Measurements from ENCODE around the gene CCDC32.

Gene CCDC32

DNA sequence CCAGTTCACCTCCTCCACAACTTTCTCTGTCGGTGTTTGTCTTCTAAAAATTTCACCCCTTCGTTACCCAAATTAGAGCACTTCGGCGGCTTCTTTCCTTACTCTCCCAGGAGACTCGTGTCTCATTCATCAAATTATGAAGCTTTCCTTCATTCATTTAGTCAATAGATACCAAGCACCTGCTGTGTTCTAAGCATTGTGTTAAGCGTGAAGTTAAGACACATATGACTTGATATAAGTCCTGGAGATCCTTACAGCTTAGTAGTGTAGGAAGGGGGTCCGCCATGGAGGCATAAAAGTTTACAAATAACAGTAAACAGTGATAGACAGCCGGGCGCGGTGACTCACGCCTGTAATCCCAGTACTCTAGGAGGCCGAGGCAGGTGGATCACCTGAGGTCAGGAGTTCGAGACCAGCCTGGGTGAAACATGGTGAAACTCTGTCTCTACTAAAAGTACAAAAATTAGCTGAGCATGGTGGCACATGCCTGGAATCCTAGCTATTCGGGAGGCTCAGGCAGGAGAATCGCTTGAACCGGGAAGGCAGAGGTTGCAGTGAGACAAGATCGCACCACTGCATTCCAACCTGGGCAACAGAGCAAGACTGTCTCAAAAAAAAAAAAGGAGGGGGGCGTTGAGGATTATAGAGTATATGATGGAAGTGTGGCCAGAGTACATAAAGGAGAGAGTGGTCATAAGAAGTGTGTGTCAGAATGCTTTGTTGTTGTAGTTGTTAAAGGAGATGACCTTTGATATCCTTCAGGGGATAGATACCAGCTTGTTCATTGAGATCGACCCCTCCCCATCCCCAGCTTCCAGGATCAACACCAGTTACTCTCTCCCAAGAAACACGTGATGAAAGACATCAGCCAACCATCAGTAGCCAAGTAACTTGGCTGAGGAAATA lies 744 bp upstream of the CCDC32 start:
- no peak for DNase-seq (ENCODE audit: low read depth)

GRCh38 chr15:40563426-40563825 lies 1.4 kb downstream of the CCDC32 start:
- DNase-seq (ENCODE audit: low read depth), result no peak

DNA sequence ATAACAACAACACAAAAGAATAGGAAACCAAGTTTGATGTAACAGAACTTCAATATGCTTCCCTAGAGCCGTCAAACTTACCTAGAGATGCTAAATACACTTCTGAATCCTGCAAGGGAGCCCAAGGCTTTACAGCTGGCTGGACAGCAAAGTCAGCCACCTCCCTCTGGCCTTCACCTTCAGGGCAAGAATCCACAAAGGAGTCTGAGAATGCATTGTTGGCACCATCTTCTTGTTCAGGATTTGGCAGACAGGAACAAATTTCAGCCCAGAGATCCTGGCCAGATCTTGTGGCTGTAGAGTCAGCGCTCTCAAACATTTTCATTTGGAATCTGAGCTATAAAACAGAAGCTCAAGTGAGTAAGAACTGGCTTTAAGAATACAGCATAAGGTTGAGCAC lies 2.2 kb downstream of the CCDC32 start:
- no peak for DNase-seq (ENCODE audit: low read depth)

- no peak for DNase-seq (ENCODE audit: low read depth)
Observed at GRCh38 chr15:40558952-40559742, 5.7 kb downstream of the CCDC32 start.

DNA sequence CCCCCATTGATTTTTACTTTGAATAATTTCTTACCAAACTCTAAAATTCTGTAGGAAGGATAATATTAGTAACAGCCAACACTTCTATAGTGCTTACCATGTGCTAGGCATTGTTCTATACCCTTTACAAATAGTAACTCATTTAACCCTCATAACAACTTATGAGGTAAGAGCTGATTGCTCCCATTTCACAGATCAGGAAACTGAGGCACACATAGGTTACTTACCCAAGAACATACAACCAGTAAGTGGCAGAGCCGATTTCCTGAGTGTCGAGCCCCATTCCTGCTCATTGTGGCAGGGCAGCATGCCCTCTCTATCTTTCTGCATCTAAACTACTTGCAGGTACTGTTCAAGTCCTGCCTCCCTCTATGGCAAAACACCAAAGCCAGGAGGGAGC lies 9.0 kb downstream of the CCDC32 start:
- DNase-seq (ENCODE audit: low read depth), result no peak

GRCh38 chr15:40554161-40554525 lies 10.7 kb downstream of the CCDC32 start:
- DNase-seq (ENCODE audit: low read depth), result no peak

DNA sequence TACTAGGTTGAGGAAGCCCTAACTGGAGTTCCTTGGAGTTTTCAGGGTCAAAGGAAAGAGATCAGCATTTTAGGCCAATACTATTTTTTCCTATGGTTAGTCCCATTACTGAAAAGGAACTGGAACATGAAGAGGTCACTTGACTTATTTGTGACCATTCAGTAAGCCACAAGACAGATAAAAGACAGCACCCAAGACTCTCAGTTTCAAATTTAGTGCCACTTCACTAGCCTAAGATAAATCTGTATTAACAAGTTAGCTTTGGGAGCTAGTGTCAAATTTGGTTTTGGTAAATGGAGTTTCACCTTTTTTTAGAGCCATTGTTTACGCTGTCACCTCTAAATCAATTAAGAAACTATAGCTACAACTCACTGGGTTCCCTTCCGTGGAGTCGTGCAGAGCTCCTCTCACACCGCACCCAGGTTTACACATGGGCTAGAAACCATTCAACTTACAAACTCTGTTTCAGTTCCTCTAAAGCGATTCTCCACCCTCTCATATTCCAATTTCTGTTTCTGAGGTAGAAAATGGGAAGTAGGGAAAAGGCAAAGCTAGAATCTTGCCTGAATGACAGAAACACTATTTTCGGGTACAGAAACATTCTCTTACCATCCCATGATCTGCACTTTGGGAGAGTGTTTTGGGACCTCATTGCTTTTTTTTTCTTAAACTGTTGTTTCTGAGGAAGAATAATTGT lies 14.4 kb downstream of the CCDC32 start:
- DNase-seq (ENCODE audit: low read depth), result no peak

- DNase-seq (ENCODE audit: low read depth), result no peak
Observed at GRCh38 chr15:40549894-40550293, 14.9 kb downstream of the CCDC32 start.

GRCh38 chr15:40548610-40549009 lies 16.2 kb downstream of the CCDC32 start:
- no peak for DNase-seq (ENCODE audit: low read depth)

- DNase-seq (ENCODE audit: low read depth), result no peak
Observed at GRCh38 chr15:40545457-40545856, 19.4 kb downstream of the CCDC32 start.

GRCh38 chr15:40543631-40544294 lies 21.1 kb downstream of the CCDC32 start:
- no peak for DNase-seq (ENCODE audit: low read depth)

DNA sequence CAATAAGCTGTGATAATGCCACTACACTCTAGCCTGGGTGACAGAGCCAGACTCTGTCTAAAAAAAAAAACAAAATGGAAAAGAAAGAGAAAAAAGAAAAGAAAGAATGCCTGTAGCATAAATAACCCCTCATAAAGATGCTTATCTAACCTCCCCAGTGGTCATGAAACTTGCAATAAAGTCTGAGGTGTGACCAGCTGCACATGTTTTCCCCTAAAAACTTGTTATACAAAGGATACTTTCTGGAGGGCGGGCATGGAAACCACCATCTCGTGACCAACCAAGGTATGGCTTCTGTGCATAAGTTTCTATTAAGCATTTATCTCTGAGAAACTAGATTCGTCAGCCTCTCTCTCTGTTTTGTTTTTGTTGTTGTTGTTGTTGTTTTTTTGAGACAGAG lies 21.8 kb downstream of the CCDC32 start:
- no peak for DNase-seq (ENCODE audit: low read depth)

DNA sequence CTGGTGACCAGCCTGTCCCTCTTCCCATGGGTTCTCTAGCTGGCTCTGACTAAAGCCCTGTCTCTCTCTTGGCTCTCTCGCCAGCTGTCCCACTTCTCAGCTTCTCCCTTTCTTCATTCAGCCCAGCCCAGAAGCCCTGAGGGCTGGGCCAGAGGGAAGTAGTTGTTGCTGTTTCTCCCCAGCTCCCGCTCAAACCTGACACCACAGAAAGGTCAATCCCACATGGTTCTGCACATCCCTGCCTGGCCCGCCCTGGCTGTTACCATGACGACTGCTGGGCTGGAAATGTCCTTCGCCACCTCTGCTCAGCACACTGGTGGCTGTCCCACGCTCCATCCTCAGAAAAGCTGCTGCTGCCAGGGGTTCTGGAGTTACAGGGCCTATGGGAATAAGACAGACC lies 25.9 kb downstream of the CCDC32 start:
- no peak for DNase-seq (ENCODE audit: low read depth)

GRCh38 chr15:40536501-40536900 lies 28.3 kb downstream of the CCDC32 start:
- DNase-seq (ENCODE audit: low read depth), result no peak

GRCh38 chr15:40534371-40534770 lies 30.5 kb downstream of the CCDC32 start:
- no peak for DNase-seq (ENCODE audit: low read depth)

GRCh38 chr15:40533763-40534364 lies 31.0 kb downstream of the CCDC32 start:
- DNase-seq (ENCODE audit: low read depth), result no peak

DNA sequence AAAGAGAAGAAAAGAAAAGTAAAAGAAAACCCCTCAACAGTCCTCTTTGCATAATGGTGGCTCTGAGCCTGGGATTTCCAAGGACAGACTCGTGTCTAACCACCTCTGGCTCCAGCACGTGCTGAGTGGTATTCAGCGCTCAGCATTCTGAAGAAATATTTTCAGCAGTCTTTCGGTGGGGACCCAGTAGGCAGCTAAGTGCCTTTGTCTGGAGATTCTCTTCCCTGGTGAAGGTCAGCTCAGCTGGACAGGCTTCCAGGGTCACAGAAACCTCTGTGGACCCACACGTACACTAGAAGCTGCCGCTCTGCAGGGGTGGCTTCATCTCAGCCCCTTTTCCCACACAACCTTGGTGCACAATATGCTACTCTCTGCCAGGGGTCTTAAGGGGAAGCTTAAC lies 36.0 kb downstream of the CCDC32 start:
- DNase-seq (ENCODE audit: low read depth), result no peak

DNA sequence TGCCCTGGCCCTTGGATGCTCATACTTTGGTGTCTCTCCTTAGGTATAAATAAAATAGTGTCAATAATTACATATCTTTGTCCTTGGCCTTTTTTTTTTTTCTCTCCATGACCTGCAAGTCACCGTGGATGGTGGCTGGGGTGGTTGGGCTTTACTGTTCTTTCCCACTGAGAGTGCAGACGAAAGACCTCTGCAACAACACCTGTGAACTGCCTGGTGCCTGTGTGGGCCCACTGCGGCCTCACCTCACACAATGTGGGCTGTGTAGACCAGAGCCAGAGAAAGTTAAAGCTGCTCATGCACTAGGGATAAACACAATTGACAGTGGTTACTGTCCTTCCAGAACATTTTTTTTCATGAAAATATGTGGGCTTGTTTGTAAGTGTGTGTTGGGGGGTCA lies 39.0 kb downstream of the CCDC32 start:
- no peak for DNase-seq (ENCODE audit: low read depth)

DNA sequence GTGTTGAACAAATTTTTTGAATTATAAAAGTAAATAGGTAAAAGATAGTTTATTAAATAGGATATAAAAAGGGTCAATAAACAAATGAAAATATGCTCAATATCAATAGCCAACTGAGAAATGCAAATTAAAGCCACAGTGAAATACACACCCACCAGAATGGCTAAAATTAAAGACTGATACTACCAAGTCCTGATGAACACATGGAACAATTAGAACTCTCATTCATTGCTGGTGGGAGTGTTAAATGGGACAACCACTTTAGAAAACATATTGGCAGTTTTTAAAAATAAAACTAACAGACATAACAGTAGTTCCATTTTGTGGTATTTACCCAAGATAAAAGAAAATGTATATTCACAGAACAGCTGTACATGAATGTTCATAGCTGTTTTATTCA lies 41.2 kb downstream of the CCDC32 start:
- no peak for DNase-seq (ENCODE audit: low read depth)

DNA sequence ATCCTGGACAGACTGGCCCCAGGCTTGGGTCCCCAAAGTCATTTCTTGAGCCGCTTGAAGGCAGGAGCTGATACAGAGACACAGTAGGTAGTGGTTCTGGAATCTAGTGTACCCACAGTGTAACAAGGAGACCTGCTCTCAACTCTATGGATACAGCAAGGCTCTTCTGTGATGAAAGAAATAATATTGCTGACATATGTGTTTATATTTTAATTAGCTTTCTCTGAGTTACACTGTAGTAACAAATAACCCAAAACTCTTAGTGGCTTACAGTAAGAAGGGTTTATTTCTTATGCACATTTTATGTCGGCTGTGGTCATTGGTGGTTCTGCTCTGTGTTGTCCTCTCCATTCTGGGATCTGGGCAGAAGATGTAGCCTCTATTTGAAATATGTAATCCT lies 48.5 kb downstream of the CCDC32 start:
- DNase-seq (ENCODE audit: low read depth), result no peak

DNA sequence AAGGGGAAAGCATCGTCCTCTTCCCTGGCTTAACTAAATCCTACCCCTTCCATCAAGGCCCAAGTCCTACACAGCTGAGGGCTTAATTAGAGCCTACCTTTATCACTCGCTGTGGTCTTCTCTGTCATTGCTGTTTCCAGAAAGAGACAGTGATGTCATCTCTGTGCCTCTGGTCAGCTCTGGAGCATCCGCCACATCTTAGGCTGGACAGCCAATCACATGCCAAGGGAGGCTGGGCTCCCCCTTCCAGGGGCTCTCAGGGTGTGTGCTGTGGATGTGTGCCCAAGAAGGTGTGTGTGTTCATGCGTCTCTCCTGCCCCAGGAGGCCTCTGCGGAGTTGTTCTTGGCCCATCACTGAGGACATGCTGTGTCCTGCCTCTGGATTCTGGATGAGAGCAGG lies 51.2 kb downstream of the CCDC32 start:
- no peak for DNase-seq (ENCODE audit: low read depth)

DNA sequence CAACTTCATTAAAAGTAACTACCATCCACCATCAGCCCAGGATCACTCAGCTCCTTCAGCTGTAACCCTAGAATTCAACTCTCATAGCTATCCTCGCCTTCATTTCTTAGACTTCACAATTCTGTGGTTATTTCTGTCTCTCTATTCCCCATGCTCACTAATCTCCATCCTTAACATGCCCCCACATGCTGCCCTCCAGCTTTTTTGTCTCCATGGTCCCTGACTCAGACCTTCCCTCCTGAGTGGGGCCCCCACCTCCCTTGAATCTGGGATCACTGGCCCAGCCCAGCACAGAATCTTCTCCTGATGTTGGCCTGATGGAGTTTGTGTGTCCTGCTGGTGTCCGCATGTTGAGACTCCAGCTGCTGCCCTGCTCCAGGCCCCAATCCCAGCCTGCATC lies 52.4 kb downstream of the CCDC32 start:
- no peak for DNase-seq (ENCODE audit: low read depth)
